ENCODE results near the gene MT2A.

GRCh38 chr16:56615353-56615752, 7.0 kb downstream of the MT2A start:
- TF ChIP-seq CTCF (IDR thresholded peaks at IDR 0.05) (no peak), POLR2A (IDR thresholded peaks at IDR 0.05) (no peak)
